Adrenal gland (tissue), 5 donors: ENCODE data around the gene YTHDF1.

ENCODE experiments used
- CTCF ChIP-seq, 6 experiments: fragments of 450-650 bp in 4 of 6; fragments of 200-600 bp in 2 of 6; sonication (generic) in 1 of 6; IDR thresholded peaks; 1 replicate in 5 of 6; 2 replicates in 1 of 6; pipeline versions ENCODE4 v1.5.1 to v1.8.0; 2016 to 2021; ENCODE audit warnings: antibody characterized with exemption in 6 of 6, mild to moderate bottlenecking in 2 of 6, moderate library complexity in 1 of 6
- POLR2A ChIP-seq, 2 donors: fragments of 450-650 bp; IDR thresholded peaks; one replicate each; pipeline ENCODE4 v1.6.1; 2017; ENCODE audit warnings: antibody characterized with exemption in 2 of 2, mild to moderate bottlenecking in 2 of 2, moderate library complexity in 1 of 2
- donor health status: DM: no; HTN: no; CAD: no.

- TF ChIP-seq CTCF (IDR thresholded peaks at IDR 0.05) (no peak), POLR2A (IDR thresholded peaks at IDR 0.05) (no peak)
Measured at GRCh38 chr20:63247671-63248228, 31.8 kb upstream of the YTHDF1 start.
